NCI-H446 (cell line): ENCODE data around the gene DISP1.
A peak's percentile ranks its signal among the peaks of the same experiment; 100 is the strongest.
"Not testable (repeated sequence)": the region's sequence is repeated elsewhere in the genome, so short reads cannot be mapped to it uniquely, and the experiment has no call there.

Source experiments
- DNase-seq, 2 experiments: peaks; one replicate each; lab custom pipeline; 2025; lab: John Stamatoyannopoulos, UW

DISP1 gene

DNA sequence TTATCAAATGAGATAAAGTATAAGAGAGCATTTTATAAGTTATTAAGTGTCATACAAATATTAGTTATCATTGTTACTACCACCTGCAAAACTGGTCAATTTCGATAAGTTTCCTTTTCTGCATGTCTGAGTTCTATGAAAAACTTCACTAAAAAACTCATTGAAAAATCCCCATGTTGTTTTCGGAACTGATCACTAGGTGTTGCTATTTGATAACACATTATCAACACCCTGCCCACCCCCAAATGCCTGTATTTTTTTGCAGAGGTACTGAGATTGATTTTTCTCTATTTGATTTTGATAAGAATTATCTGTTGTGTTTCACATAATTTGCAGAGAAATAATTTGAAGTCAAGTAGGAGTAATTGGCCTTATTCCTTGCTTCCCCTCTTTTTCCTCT lies 22.1 kb upstream of the DISP1 start:
- peak in 1 of 2 experiments; percentile 22 for DNase-seq

DNA sequence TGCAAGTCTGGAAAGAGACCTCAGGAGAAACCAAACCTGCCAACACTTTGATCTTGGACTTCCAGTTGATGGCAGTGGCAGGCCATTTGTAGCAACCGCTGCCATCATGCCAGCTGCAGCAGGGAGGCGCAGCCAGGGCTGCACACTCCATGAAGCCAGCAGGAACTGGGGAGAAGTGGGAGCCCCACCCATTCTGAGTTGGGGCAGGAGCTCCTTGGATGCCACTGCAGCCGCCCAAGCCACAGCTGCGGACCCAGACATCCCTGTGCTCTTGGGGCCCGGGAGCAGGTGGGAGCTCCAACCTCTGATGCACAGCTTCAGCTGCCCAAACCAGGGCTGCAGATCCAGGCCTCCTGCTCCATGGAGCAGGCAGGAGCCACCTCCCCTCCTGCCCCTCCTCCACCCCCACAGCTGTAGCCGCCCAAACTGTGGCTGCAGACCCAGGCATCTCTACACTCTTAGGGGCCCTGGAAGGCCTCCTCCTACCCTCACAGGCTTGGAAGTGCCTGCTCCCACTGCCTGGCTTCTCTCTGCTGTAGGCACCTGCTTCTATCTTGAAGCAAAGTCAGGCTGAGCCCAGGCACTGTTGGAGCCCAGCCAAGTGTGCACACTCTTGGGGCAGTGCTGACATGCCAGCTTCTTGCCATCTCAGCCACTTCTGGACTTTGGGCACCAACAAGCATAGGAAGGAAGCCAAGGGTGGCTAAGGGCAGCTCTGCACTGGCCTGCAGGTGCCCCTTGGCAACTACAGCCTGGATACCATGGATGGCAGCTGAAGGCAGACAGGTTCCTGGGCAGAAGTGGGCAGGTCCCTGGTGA lies 20.0 kb upstream of the DISP1 start:
- peak in 1 of 2 experiments; percentile 23 for DNase-seq

DNA sequence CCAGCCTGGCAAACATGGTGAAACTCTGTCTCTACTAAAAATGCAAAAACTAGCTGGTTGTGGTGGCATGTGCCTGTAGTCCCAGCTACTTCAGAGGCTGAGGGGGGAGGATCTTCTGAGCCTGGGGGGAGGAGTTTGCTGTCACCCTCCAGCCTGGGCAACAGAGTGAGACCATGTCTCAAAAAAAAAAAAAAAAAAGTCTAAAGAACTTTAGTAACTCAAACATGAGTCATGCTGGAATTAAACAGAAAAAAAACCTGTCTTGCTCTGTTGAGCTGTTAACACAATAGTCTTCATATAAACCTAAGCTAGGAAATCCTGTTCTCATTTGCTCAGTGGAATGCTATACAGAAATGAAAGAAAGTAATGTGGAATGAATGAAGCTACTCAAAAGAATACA lies 16.7 kb upstream of the DISP1 start:
- no peak for DNase-seq

DNA sequence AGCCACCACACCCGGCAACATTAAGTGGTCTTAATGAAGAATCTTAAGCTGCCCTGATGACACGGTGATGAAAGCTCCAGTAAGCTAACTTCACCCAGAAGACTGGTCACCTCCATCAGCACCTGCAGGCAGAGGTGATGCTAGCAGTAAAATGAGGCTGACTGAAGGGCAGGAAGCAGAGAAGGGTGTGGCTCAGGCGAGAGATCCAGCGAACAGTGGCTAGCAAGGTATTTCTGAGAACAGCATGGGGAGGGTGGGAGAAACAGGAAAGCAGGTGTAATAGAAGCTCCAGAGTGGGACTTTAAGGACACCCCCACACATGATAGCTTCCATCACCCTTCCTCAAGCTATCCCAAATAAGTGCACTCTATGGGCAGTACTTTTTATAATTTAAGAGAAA lies 15.9 kb upstream of the DISP1 start:
- DNase-seq: no peak

DNA sequence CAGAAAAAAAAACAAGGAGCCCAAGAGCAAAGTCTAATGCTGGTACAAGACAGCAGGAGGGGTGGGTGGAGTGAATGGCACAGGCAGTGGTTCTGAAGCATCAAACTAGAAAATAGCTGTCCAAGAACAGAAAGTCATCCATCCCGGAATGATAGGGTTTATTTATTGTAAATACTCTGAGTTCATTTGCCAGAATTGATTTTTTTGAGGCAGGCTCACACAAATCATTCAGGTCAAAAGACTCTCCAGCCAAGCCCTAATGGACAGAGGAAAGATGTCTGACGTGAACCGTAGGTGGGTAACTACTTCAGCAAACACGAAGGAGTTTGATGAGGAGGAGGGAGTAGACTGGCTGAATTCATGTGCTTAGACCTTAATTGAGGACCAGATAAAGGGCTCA lies 13.8 kb upstream of the DISP1 start:
- no peak for DNase-seq

DNA sequence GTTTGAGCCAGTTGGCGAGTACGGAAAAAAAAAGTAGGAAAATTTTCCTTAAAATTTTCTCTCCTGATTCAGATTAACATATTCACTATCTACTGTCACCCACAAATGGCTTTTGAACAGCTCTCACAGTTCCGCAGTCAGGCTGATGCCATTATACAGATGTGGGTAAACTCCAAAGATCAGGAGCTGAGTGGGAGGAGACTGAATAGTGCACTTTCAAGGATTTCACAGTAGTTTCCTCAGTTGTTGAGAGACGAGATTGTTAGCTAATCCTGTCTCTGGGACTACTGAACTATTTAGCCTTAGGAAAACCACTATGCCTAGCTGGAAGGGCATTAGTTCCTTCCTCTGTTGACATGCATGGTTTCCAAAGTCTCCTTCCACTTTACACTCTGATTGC lies 3.2 kb upstream of the DISP1 start:
- no peak for DNase-seq

DNA sequence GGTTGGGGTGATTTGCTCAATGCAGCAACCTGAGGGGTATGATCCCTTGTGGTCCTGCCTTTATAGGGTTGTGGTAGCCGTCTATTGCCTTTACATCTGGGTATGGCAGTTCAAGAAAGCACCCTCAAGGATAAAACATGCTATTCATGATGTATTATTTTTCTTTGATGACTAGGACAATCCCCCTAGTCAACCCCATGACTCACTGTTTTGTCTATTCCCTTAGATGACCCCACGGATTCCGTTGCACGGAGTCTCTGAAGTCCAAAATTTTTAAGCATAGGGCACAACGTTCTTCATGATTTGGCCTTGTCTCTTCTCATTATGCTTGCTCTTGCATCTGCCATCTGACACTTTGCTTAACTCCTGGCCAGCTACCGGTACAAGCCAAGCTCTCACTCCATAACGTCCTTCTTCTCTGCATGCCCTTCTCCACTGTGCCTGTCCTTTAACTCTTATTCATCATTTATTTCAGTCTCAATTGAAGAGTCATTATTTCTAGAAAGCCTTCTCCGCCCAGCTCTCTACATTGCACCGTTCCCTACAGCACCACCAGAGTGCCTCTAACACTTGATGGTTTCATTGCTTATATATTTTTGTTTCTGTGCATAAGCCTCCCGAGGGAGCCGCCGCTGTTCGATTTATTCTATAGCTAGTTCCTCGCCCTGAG lies 838 bp upstream of the DISP1 start:
- DNase-seq: no peak

DNA sequence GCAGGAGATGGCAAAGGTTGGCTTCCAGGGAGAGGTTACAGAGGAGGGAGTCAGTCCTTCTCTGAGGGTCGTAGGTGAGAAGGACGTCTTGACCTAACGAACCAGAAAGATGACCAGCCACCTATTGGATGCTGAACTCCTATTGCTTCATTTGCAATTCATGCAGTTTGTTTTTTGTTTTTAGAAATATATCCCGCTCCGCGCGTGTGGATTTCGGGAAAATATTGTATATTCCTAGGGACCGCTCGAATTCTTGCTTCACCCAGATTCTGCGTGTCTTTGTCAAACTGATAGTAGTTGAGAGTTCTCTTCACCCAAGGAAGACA lies 564 bp downstream of the DISP1 start:
- DNase-seq: no peak

DNA sequence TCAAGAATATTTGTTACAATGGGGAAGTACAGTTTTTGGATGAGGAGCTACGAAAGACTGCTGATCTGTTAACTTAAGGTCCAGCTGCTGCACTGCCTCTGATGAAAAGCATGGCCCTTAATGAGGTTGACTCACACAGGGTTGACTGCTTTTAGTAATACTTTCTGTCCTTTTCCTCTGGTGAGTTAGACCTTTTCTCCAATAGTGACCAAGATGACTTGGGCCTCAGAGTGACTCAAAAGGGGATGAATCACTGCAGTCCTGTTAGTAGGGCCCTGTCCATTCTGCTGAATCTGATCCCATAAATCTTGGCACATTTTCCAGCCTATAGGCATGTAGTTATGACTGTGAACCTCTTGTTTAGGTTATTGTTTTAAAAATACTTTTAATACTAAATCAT lies 2.7 kb downstream of the DISP1 start:
- no peak for DNase-seq

DNA sequence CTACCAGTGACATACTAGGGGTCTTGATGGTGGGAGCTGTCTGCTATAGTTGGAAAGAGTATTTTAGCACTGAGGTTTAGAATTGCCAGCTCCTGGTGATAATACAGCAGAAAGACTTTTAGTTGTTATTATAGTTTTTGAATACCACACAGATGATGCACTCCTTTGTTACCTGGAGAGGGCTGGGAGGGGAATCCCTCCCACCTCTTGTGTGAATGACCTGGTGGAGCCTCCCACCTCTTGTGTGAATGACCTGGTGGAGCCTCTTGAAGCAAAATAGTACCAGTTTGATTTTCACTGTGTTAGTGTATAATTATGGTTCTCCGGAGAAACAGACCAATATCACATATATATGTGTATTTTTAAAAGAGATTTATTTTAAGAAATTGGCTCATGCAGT lies 3.3 kb downstream of the DISP1 start:
- DNase-seq: no peak

DNA sequence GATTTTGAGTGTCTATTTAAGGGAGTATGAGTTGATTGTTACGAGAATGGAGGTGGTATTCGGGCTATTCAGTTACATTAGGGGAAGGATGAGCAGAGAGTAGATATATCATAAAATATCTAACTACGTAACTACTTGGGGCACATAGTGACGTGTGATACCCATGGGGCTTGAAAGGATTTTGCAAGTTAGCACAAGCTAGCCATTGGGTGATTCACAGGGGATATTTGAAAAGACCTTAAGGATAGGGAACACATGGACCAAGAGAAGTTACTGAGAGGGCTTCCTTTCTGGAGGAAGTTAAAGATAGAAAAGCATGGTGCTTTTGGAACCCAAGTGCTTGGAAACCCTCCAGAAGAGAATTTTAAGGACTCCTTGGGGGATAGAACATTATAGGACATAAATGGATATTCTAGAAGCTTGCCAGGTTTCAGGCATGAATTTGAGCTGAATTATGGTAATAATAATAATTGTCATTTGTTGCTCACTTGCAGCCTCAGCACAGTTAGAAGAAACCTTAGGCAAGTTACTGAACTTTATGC lies 5.4 kb downstream of the DISP1 start:
- peak in 1 of 2 experiments; percentile 33 for DNase-seq

DNA sequence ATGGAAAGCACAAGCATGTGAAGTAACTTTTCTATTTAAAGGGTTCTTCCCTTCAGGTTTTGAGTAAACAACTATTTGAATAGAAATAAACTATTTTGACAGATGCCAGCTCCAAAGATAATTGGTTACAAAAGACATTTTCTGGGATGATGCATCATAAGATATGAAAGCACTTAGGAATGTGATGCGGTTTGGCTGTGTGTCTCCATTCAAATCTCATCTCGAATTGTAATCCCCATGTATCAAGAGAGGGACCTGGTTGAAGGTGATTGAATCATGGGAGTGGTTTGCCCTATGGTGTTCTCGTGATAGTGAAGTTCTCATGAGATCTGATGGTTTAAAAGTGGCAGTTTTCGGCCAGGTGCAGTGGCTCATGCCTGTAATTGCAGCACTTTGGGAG lies 6.4 kb downstream of the DISP1 start:
- no peak for DNase-seq

DNA sequence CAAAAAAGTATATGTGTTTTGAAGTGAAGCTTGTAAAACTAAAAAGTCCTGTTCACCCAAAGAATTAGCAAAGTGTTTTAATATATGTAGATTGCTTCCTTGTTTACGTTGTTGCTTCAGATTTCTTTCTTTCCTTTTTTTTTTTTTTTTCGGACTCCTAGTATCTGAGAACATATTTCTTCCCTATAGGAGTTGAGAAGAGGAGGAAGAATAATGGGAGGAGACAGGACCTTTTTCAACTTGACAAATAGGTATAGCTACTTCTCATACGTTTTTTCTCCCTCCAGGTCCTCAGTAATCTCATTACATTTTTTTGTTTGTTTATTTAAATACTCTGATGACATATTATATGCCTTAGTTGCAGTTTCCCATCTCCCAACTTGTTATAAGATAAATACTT lies 8.9 kb downstream of the DISP1 start:
- no peak for DNase-seq

DNA sequence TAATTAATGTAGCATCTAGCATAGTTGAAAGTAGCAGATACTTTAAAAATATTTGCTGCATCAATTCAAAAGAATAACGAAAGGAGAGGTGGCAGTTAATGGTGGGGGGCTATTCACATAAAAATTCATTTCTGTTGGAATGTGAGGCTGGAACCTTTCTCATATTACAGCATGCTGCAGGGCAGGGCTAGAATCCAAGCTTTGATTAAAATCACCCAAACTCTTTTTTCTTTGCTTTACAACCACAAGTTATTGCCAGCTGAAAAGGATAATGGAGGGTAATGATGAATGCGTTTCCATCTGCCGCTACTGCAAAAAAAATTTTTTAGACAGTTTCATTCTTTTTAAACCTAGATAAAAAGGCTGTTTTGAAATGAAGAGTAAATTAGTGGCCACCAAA lies 9.8 kb downstream of the DISP1 start:
- peak in 1 of 2 experiments; percentile 32 for DNase-seq

DNA sequence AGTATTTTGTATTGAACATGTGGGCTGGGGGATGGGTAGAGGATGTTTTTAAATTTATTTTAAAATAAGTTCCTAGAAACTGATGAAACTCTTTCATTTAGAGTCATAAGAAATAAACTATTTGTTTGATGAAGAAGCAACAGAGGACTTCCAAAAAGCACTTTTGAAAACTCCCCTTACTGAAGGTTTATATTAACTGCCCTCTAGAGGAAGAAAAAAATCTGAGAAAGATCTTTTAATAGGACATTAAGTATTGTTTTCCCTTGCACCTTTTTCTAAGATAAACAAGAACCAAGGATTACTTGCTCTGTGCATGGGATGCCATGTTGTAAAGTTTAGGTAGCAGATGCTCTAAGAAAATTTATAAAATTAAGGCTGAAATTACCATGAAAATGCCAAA lies 14.1 kb downstream of the DISP1 start:
- DNase-seq: no peak

DNA sequence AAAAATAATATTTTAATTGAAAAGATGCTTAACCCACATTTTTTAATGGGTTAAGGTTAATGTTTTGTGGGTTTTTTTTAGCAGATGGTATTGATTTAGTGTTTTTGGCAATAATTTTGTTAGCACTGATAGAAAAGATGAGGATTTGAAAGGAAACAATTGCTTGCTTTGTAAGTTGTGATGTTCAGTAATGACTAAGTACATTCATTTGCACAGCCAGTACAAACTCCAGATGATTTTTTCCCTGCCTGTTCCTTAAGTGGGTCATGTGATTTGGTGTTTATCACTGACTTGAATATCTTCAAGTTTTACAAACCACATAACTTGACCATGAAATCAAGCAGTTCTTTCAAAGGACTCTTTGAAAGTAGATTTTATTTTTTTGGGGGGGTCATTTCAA lies 15.0 kb downstream of the DISP1 start:
- DNase-seq: no peak

DNA sequence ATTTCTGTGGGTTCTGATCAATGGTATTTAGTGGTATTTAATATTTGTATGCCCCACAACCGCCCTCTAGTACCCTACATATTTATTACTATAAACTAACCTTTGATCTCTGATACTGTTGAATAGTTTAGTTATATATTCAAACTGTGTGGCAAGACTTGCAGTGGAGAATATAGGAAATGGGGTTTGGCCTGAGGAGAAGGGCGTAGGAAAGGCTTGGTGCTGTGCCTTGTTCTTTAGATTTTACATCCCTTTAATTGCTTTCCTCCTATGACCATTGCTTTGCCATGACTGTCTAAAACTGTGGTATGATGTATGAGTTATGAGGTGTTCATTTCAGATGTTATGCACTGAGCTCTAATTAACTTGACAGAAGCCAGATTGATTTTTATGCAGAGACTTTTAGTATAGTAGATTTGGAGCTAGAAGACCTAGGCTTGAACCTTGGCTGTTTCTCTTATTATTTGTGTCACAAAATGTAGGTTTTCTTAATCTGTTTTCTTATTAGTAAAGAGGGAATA lies 18.6 kb downstream of the DISP1 start:
- DNase-seq: no peak

DNA sequence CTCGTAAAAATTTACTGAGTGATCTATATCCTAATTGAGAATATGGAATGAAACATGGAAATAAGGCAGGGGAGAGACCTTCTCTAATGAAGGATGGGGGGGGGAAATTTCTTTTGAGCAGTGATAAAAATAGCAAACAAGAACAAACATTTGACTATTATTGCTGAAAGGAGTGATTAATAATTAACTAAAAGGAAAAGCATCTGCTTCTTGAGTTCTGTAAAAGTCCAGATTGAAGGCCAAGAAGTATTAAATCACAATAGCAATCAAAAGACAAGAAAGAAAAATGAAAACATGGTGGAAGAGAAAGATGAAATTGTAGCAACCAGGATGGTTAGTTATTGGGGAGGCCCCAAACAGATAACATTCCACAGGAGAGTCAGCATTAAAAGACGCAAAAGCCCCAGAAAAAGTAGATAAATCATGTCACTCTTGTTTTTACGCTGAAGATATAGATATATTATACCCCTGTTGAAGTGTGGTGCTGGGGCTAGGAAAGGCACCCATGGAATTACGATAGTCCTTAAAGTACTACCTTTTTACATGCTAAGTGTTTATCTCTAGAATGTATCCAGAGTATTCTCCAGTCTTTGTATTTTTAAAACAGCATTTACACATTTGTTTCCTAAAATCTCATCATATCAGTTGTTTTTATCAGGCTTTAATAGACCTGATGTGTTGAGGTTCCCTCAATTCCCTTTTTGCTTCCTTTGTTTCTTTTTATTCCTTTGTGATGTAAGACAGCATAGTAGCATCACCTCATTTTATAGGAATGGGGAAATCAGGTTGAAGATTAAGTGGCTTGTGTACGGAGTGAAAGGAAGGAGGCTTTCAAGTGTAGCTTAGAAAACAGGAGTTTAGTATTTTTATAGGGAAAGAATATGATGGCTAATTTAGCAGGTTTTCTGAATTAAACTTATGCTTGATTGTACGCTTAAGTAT lies 28.9 kb downstream of the DISP1 start:
- no peak for DNase-seq

DNA sequence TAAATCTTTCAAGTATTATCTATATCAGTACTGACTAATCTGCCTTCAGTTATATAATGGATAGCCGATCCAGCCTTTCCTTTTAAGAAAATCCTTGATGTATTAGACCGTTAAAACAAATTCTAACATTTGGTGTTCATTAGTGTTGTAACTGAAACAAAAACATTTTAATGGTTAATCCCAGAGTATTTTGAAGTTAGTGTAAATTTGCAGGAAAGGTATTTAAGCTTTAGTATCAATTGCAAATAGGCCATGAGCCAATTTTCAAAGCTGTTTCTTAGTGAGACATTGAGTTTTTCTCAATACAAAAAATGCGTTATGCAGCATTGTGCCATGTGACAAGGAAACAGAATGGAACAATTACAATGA lies 29.6 kb downstream of the DISP1 start:
- no peak for DNase-seq

DNA sequence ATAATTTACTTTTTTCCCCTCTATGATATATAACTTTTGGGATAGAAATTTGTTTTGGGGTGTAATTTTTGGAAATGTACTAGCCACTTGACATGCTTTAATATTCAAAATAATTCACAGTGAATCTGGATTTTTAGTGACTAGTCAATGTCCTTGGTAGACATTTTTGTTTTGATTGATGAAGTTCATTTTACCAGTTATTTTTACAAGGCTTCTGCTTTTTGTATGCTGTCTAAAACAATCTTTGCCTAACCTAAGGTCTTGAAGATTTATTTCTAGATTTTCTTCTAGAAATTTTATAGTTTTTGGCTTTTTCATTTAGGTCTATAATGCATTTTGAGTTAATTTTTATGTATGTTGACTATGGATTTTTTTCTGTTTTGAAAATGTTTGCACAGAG lies 30.9 kb downstream of the DISP1 start:
- no peak for DNase-seq

DNA sequence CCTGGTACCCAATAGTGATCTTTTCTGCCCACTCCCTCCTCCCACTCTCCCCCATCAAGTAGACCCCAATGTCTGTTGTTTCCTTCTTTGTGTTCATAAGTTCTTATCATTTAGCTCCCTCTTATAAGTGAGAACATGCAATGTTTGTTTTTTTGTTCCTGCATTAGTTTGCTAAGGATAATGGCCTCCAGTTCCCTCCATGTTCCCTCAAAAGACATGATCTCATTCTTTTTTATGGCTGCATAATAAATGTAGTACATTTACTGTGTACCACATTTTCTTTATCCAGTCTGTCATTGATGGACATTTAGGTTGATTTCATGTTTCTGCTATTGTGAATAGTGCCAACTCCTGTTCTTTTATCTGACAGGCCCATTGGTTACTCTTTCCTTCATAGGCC lies 35.7 kb downstream of the DISP1 start:
- DNase-seq: not testable (repeated sequence)

DNA sequence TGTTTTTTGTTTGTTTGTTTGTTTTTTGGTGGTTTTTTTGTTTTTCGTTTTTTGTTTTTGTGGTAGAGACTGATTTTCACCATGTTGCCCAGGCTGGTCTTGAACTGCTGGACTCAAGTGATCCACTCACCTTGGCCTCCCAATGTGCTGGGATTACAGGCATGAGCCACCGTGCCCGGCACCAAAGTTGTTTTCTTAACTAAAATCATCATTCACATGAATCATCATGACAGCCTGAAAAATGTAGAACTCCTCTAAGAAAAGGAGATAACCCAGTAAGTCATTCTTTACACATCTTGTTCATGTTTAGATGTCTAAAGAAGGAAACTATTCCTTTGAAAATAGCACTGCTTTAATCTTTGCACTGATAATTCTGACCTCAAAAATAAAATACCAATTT lies 37.5 kb downstream of the DISP1 start:
- DNase-seq: no peak
